Mesenteric fat pad (tissue), 1 donor: ENCODE data around the gene CPA3. TPM values are rescaled to one million over a fixed set of nuclear protein-coding genes. Genes with fewer than 3 reads are reported as not detected.

ENCODE experiments used
- DNase-seq: peaks from one replicate; pipeline ENCODE4 v3.0.0-alpha.2; 2020; ENCODE audit warnings: low spot score
- total RNA-seq: library from RNA; stranded (reverse); fragmentation: NEBNext Ultra II Directional; extraction: Animal tissue kit (Norgen Biotek cat#: 25700); gene quantifications from one replicate; pipeline ENCODE4 v1.2.1, GENCODE V29; 2021
- donor health status: DM: yes; HTN: yes; CAD: no.

Gene CPA3
- total RNA-seq, 1 donor from 2014 or later = 5.5 TPM

GRCh38 chr3:148914936-148915690 lies 50.0 kb downstream of the CPA3 start:
- no peak for DNase-seq

- DNase-seq = no peak
Observed at GRCh38 chr3:148916132-148916531, 51.0 kb downstream of the CPA3 start.

GRCh38 chr3:148922467-148922866 lies 57.4 kb downstream of the CPA3 start:
- DNase-seq = no peak

- DNase-seq = no peak
Observed at GRCh38 chr3:148923592-148923991, 58.5 kb downstream of the CPA3 start.

DNA sequence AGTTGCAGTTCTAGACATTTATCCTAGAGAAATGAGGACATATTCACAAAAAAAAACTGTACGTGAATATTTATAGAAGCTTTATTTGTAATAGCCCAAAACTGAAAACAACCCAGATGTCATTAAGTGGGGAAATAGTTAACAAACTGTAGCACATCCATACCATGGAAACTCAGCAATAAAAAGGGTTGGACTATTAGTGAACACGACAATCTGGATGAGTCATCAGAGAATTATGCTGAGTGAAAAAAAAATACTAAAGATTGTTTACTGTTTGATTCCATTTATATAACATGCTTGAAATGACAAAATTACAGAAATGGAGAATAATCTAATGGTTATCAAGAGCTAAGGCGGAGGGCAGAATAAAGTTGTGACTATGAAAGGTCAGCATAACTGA lies 59.5 kb downstream of the CPA3 start:
- DNase-seq = no peak

DNA sequence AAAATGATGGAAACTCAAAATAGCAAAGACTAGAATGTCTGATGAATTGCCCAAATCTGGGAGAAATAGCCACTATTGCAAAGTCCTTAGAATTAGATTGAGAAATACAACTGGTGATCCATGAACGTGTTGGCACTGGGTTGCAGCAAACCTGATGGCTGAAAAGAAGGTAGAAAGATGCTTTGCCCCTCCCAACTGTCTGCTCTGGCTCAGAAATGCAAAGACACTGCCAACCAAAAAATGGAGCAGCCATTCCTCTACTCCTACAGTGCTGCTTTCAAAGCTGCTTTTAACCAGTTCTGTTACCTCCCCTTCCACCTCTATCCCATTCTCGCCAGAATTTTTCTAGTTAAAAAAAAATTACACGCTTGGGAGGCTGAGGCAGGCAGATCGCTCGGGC lies 60.7 kb downstream of the CPA3 start:
- DNase-seq = no peak

DNA sequence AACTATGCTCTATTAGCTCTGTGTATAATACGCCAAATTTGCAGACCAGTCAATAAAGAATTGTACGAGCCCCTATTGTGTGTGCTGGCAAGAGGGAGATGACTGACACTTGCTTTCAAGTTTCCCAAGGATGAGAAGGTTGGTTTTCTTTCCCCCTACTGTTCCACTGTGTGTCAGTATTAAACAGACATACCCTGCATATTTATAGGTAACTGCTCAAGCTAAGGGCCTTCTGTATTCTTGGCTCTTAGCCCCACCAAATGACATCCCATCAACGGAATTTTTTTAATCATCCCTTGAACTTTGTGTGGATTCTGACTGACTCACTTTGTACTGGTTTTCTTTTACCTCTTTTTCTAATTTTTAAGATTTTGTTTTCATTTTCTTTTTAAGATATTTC lies 65.7 kb downstream of the CPA3 start:
- DNase-seq = no peak

- no peak for DNase-seq
Observed at GRCh38 chr3:148931574-148931973, 66.5 kb downstream of the CPA3 start.

- DNase-seq = no peak
Observed at GRCh38 chr3:148932972-148933371, 67.9 kb downstream of the CPA3 start.

DNA sequence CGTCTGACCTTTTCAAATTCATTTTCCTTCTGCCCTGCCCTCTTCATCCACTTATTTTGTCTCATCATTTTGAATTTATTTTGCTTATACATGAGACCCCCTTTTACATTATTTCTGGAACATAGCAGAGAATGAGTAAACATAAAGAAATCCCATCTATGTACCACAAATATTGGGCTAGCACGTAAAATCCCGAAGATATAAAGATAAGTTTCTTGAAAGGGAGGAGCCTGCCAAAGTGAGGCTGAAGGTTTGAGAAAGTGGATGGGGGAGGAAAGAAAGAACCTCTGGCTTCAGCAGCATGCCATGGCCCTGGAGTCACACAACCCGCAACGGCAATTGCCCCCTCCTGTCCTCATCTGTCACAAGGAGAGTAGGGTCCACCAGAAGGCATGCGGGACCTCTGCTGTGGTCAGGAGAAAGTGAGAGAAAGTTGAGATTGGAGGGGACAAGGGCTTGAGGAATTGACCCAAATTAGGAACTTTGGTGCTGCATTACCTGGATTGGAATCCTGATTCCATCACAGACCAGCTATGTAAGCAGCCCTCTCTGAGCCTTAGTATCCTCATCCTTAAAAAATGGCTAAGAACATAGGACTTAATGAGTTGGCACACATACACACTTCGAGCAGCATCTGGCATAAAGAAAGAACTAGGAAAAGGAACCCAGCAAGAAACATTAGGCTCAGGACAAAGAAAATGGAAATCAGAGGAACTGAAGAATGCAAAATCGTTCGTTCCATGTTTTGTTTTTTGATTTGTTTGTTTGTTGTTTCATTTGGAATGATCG lies 72.6 kb downstream of the CPA3 start:
- DNase-seq = no peak

DNA sequence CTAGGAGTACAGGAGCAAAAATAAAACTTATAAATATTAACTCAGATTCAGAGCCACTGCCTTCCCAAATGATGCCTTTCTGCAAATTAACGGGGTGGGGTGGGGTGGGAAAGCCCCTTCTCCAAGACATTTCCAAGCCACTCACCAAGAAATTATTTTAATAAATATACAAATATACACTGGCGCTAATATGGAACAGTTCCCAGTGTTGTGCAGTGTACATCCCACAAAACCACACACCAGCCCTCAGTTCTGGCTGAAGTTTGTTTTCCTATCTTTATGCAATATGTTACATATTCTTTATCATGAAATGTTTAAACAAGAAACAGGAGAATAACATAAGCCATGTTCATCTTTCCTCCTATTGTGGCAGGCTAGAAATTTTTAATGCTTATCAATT lies 73.2 kb downstream of the CPA3 start:
- no peak for DNase-seq

- no peak for DNase-seq
Observed at GRCh38 chr3:148938936-148939335, 73.8 kb downstream of the CPA3 start.

- no peak for DNase-seq
Observed at GRCh38 chr3:148940983-148941382, 75.9 kb downstream of the CPA3 start.

DNA sequence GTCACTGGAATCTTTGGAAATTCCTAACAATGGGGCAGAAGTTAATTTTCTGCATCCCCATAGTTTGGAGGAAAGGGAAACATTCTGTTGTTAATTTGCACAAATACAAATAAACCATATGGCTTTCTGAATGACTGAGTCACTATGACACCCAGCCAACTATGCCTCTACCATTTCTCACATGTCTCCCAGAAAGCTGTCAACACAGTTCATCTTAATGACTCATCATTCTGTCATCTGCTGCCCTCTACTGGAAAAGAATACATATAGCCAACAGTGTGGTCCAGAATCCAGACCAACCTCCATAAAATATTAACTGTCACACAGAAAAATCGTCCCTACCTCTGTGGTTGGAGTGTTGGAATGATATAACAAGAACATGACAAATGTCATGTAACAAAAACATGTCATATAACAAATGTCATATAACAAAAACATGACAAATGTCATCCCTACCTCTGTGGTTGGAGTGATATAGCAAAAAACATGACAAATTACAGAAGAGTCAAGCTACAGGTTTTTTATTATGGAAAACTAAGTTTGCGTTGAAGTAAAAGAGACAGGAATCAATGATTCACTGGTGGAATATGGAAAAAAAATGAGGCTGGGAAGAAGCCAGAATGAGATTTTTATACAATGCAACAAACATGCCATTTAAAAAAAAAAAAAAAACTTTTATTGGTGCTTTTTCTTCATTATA lies 78.6 kb downstream of the CPA3 start:
- DNase-seq = no peak

DNA sequence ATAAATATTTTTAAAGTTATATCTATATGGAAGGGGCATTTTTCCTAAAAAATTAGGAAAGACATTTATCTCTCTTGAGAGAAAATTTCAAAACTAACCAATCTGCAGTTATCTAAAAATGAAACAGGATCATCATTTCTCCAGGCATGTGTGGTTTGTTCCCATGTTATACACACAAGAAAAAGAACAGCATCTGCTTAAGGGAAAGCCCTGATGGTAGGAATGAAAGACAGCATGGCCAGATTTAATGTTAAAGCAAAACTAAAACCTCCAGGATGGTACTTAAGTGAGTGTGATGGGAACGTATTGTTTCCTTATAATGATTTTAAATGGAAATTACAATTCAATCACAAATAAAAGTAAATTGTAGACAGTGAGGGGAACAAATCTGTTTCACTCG lies 80.0 kb downstream of the CPA3 start:
- DNase-seq = no peak

Other genes with a start within 250 kb of the CPA3 start
- gene AGTR1, start 167.4 kb upstream of the CPA3 start, total RNA-seq = 19.8 TPM
- 5.6 TPM for gene CPB1, start 37.5 kb upstream of the CPA3 start, total RNA-seq
- gene GYG1, start 126.2 kb downstream of the CPA3 start, total RNA-seq = 52.9 TPM
- 20.2 TPM for gene HLTF, start 221.2 kb downstream of the CPA3 start, total RNA-seq